ENCODE measurements around the gene CTSW. TPM values are rescaled to one million over a fixed set of nuclear protein-coding genes. Genes with fewer than 3 reads are reported as not detected.

Gene CTSW
- total RNA-seq, 2 experiments from 2014 or later: 268 to 339 TPM

GRCh38 chr11:65915821-65916251, 36.2 kb downstream of the CTSW start:
- no peak for ATAC-seq
- H3K27ac Mint-ChIP-seq: no peak overlapping the region
- peaks cover 32% of the 10 kb centered on the region for H3K4me1 Mint-ChIP-seq
- no peak for DNase-seq
- no peak overlapping the region for H3K4me3 Mint-ChIP-seq
- CTCF ChIA-PET: interaction anchor here (0.9 kb wide), 1 partner anchor 25 kb away, joined by 3 read pairs; the partner anchor contains the start of gene CCDC85B
- peaks cover 16% of the 10 kb centered on the region for H3K36me3 Mint-ChIP-seq
- H3K9me3 Mint-ChIP-seq (ENCODE audit: low read depth): no peaks in the 10 kb centered on the region
- H3K27me3 Mint-ChIP-seq: no peaks in the 10 kb centered on the region

GRCh38 chr11:65916391-65916790, 36.8 kb downstream of the CTSW start:
- H3K4me3 Mint-ChIP-seq: no peak overlapping the region
- peaks cover 17% of the 10 kb centered on the region for H3K36me3 Mint-ChIP-seq
- peaks cover 32% of the 10 kb centered on the region for H3K4me1 Mint-ChIP-seq
- no peak for DNase-seq
- H3K9me3 Mint-ChIP-seq (ENCODE audit: low read depth): no peaks in the 10 kb centered on the region
- ATAC-seq: no peak
- CTCF ChIA-PET: interaction anchor here (0.9 to 2.5 kb wide), 2 partner anchors 16 to 26 kb away, joined by 3 to 9 read pairs; partner anchors contain the start of gene CCDC85B
- H3K27ac Mint-ChIP-seq: no peak overlapping the region
- H3K27me3 Mint-ChIP-seq: no peaks in the 10 kb centered on the region

- Mint-ChIP-seq H3K27ac (peak overlapping the region; percentile 25), H3K36me3 (peaks cover 18% of the 10 kb centered on the region), H3K9me3 (ENCODE audit: low read depth) (no peaks in the 10 kb centered on the region), H3K27me3 (no peaks in the 10 kb centered on the region), H3K4me3 (peak overlapping the region; percentile 35), H3K4me1 (peaks cover 32% of the 10 kb centered on the region)
- DNase-seq (no peak), ATAC-seq (no peak)
- CTCF ChIA-PET: interaction anchor here (0.9 to 2.5 kb wide), 4 partner anchors 8 to 33 kb away, joined by 3 to 10 read pairs (median 8); partner anchors contain the start of gene FIBP
Observed at GRCh38 chr11:65917077-65917433, 37.4 kb downstream of the CTSW start.

GRCh38 chr11:65917434-65918210, 38.0 kb downstream of the CTSW start:
- H3K9me3 Mint-ChIP-seq (ENCODE audit: low read depth): no peaks in the 10 kb centered on the region

GRCh38 chr11:65918211-65919140, 38.8 kb downstream of the CTSW start, which contains the start of gene C11orf68:
Gene C11orf68 (minus strand): TSS chr11:65919062. CDS start chr11:65919031, 31 bp downstream.
- ATAC-seq: peak; percentile 62

More at GRCh38 chr11:65917434-65918210, 38.0 kb downstream of the CTSW start:
- peak overlapping the region; percentile 94 for H3K4me3 Mint-ChIP-seq
- peaks cover 36% of the 10 kb centered on the region for H3K4me1 Mint-ChIP-seq
- DNase-seq (no peak), ATAC-seq (no peak)
- peak overlapping the region; percentile 86 for H3K27ac Mint-ChIP-seq
- no peaks in the 10 kb centered on the region for H3K27me3 Mint-ChIP-seq
- CTCF ChIA-PET: interaction anchor here (0.7 to 2.5 kb wide), 9 partner anchors 9 to 137 kb away, joined by 3 to 10 read pairs (median 4); partner anchors contain the start of genes CCDC85B and FIBP
- peaks cover 22% of the 10 kb centered on the region for H3K36me3 Mint-ChIP-seq

GRCh38 chr11:65919141-65919572, 39.5 kb downstream of the CTSW start, which contains the start of gene DRAP1:
Gene DRAP1 (plus strand): TSS chr11:65919426. CDS start chr11:65919502, 76 bp downstream.
- Mint-ChIP-seq H3K36me3 (peaks cover 30% of the 10 kb centered on the region), H3K27me3 (no peaks in the 10 kb centered on the region), H3K9me3 (ENCODE audit: low read depth) (no peaks in the 10 kb centered on the region), H3K27ac (peak within 1 kb of the TSS; percentile 88), H3K4me3 (peak within 1 kb of the TSS; percentile 94), H3K4me1 (peaks cover 40% of the 10 kb centered on the region)
- DNase-seq (peak; percentile 99), ATAC-seq (peak; percentile 93)
- CTCF ChIA-PET: interaction anchor here (1.6 to 4.9 kb wide), 3 partner anchors 25 to 35 kb away, joined by 4 to 26 read pairs (median 10); no protein-coding TSS in a partner anchor

More at GRCh38 chr11:65918211-65919140, 38.8 kb downstream of the CTSW start, which contains the start of gene C11orf68:
- Mint-ChIP-seq H3K27ac (peak within 1 kb of the TSS; percentile 88), H3K4me1 (peaks cover 40% of the 10 kb centered on the region), H3K27me3 (no peaks in the 10 kb centered on the region), H3K9me3 (ENCODE audit: low read depth) (no peaks in the 10 kb centered on the region), H3K36me3 (peaks cover 29% of the 10 kb centered on the region), H3K4me3 (peak within 1 kb of the TSS; percentile 94)
- no peak for DNase-seq
- CTCF ChIA-PET: interaction anchor here (0.7 to 2.5 kb wide), 8 partner anchors 14 to 138 kb away, joined by 3 to 10 read pairs (median 6); partner anchors contain the start of genes CCDC85B and FIBP

- Mint-ChIP-seq H3K4me3 (peak overlapping the region; percentile 94), H3K27me3 (no peaks in the 10 kb centered on the region), H3K4me1 (peaks cover 38% of the 10 kb centered on the region), H3K27ac (peak overlapping the region; percentile 88), H3K9me3 (ENCODE audit: low read depth) (no peaks in the 10 kb centered on the region), H3K36me3 (peaks cover 28% of the 10 kb centered on the region)
- peak; percentile 57 for ATAC-seq
- peak; percentile 77 for DNase-seq
- CTCF ChIA-PET: interaction anchor here (1.2 to 4.9 kb wide), 2 partner anchors 8 to 35 kb away, joined by 3 to 26 read pairs; no protein-coding TSS in a partner anchor
Observed at GRCh38 chr11:65919573-65920371, 40.1 kb downstream of the CTSW start.

GRCh38 chr11:65920372-65920802, 40.8 kb downstream of the CTSW start:
- Mint-ChIP-seq H3K27ac (peak overlapping the region; percentile 88), H3K4me1 (peaks cover 35% of the 10 kb centered on the region), H3K4me3 (peak overlapping the region; percentile 94), H3K27me3 (no peaks in the 10 kb centered on the region), H3K36me3 (peaks cover 29% of the 10 kb centered on the region), H3K9me3 (ENCODE audit: low read depth) (no peaks in the 10 kb centered on the region)
- CTCF ChIA-PET: interaction anchor here (1.2 to 4.9 kb wide), 3 partner anchors 8 to 35 kb away, joined by 3 to 26 read pairs (median 3); no protein-coding TSS in a partner anchor
- DNase-seq (no peak), ATAC-seq (no peak)

- peaks cover 29% of the 10 kb centered on the region for H3K36me3 Mint-ChIP-seq
- CTCF ChIA-PET: interaction anchor here (0.7 to 4.9 kb wide), 6 partner anchors 10 to 39 kb away, joined by 3 to 26 read pairs (median 3); no protein-coding TSS in a partner anchor
- no peaks in the 10 kb centered on the region for H3K27me3 Mint-ChIP-seq
- no peak overlapping the region for H3K27ac Mint-ChIP-seq
- no peak for ATAC-seq
- DNase-seq: no peak
- peak overlapping the region; percentile 94 for H3K4me3 Mint-ChIP-seq
- peaks cover 37% of the 10 kb centered on the region for H3K4me1 Mint-ChIP-seq
- no peaks in the 10 kb centered on the region for H3K9me3 Mint-ChIP-seq (ENCODE audit: low read depth)
Observed at GRCh38 chr11:65921033-65921555, 41.5 kb downstream of the CTSW start.

GRCh38 chr11:65921876-65922275, 42.2 kb downstream of the CTSW start:
- no peak for ATAC-seq
- Mint-ChIP-seq H3K27ac (peak overlapping the region; percentile 16), H3K27me3 (no peaks in the 10 kb centered on the region), H3K9me3 (ENCODE audit: low read depth) (no peaks in the 10 kb centered on the region), H3K4me3 (peak overlapping the region; percentile 43), H3K4me1 (peaks cover 32% of the 10 kb centered on the region), H3K36me3 (peaks cover 28% of the 10 kb centered on the region)
- no peak for DNase-seq
- CTCF ChIA-PET: interaction anchor here (0.7 to 4.9 kb wide), 8 partner anchors 9 to 62 kb away, joined by 3 to 26 read pairs (median 3); no protein-coding TSS in a partner anchor

- H3K4me1 Mint-ChIP-seq: peaks cover 33% of the 10 kb centered on the region
- no peaks in the 10 kb centered on the region for H3K27me3 Mint-ChIP-seq
- H3K9me3 Mint-ChIP-seq (ENCODE audit: low read depth): no peaks in the 10 kb centered on the region
- CTCF ChIA-PET: interaction anchor here (0.8 to 4.9 kb wide), 6 partner anchors 10 to 63 kb away, joined by 3 to 26 read pairs (median 4); partner anchors contain the start of genes CCDC85B and FIBP
- peak overlapping the region; percentile 29 for H3K27ac Mint-ChIP-seq
- H3K4me3 Mint-ChIP-seq: no peak overlapping the region
- no peak for ATAC-seq
- peaks cover 26% of the 10 kb centered on the region for H3K36me3 Mint-ChIP-seq
- no peak for DNase-seq
Observed at GRCh38 chr11:65922565-65922964, 42.9 kb downstream of the CTSW start.
